ENCODE data around the gene BLVRA. TPM values are rescaled to one million over a fixed set of nuclear protein-coding genes. Genes with fewer than 3 reads are reported as not detected.
A peak's percentile ranks its signal among the peaks of the same experiment; 100 is the strongest.
"Not testable (repeated sequence)": the region's sequence is repeated elsewhere in the genome, so short reads cannot be mapped to it uniquely, and the experiment has no call there.

Gene BLVRA
- total RNA-seq, 3 donors from 2014 or later (not counting 1 experiment from before 2014, with no cell fraction given) = 19.8 to 25.6 (median 20.9) TPM

DNA sequence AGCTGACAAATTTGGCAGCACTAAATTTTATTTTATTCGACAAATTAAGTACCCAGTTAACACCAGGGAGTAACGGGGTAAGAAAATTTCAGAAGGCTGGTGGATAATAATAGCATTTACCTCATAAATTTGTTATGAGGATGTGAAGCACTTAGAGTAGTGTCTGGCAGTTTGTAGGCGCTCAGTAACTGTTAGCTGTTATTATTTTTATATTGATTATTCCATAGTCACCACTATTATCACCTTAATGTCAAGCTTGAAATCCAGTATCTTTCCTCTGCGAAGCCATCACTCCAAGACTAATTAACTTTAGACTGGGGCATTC is 28.6 kb upstream of the BLVRA start:
- Mint-ChIP-seq H3K4me3 (peak overlapping the region; percentile 94), H3K9me3 (no peaks in the 10 kb centered on the region), H3K27me3 (ENCODE audit: low read depth in 2 of 2) (peaks cover 0 to 4% of the 10 kb centered on the region in 2 donors), H3K36me3 (no peaks in the 10 kb centered on the region), H3K27ac (peak overlapping the region; percentile 89 to 90), H3K4me1 (peaks cover 24 to 28% of the 10 kb centered on the region in 2 donors)
- WGBS (ENCODE audit: insufficient coverage) = no CpG with 5 or more reads among the region's 4 CpGs
- intact Hi-C loops (cut with micrococcal nuclease) = loop anchor here (2.0 kb wide), 1 partner anchor 109 kb away; no protein-coding TSS in a partner anchor
- Histone ChIP-seq H3K9me3 (ENCODE audit: control insufficient read depth, insufficient read depth, low read length) (no peaks in the 10 kb centered on the region), H3K27me3 (ENCODE audit: control insufficient read depth, insufficient read depth, low read length) (no peaks in the 10 kb centered on the region), H3K4me3 (ENCODE audit: low read length) (peak overlapping the region; percentile 84), H3K36me3 (ENCODE audit: control insufficient read depth, insufficient read depth, low read length) (no peaks in the 10 kb centered on the region), H3K27ac (ENCODE audit: low read length) (peak overlapping the region; percentile 67), H3K4me1 (ENCODE audit: control insufficient read depth, insufficient read depth, low read length) (peaks cover 6% of the 10 kb centered on the region)
- DNase-seq (no peak), ATAC-seq (no peak)
- TF ChIP-seq, protein P1, sequence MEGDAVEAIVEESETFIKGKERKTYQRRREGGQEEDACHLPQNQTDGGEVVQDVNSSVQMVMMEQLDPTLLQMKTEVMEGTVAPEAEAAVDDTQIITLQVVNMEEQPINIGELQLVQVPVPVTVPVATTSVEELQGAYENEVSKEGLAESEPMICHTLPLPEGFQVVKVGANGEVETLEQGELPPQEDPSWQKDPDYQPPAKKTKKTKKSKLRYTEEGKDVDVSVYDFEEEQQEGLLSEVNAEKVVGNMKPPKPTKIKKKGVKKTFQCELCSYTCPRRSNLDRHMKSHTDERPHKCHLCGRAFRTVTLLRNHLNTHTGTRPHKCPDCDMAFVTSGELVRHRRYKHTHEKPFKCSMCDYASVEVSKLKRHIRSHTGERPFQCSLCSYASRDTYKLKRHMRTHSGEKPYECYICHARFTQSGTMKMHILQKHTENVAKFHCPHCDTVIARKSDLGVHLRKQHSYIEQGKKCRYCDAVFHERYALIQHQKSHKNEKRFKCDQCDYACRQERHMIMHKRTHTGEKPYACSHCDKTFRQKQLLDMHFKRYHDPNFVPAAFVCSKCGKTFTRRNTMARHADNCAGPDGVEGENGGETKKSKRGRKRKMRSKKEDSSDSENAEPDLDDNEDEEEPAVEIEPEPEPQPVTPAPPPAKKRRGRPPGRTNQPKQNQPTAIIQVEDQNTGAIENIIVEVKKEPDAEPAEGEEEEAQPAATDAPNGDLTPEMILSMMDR (IDR thresholded peaks at IDR 0.05) = no peak

DNA sequence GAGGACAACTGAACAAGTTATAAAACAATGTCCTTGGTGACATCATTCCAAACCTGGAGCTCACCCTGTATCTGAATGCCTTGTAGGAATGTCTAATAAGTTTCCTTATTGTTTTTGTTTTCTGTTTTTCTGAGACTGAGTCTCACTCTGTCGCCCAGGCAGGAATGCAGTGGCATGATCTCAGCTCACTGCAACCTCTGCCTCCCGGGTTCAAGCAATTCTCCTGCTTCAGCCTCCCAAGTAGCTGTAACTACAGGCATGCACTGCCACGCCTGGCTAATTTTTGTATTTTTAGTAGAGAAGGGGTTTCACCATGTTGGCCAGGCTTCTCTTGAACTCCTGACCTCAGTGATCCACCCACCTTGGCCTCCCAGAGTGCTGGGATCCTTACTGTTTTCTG is 27.0 kb upstream of the BLVRA start:
- ATAC-seq; H3K9me3 Mint-ChIP-seq; H3K4me3 ChIP-seq (ENCODE audit: low read length); H3K27ac Mint-ChIP-seq; H3K27me3 Mint-ChIP-seq (ENCODE audit: low read depth in 2 of 2); H3K36me3 ChIP-seq (ENCODE audit: control insufficient read depth, insufficient read depth, low read length); H3K27me3 ChIP-seq (ENCODE audit: control insufficient read depth, insufficient read depth, low read length); DNase-seq; H3K27ac ChIP-seq (ENCODE audit: low read length); H3K4me1 ChIP-seq (ENCODE audit: control insufficient read depth, insufficient read depth, low read length); H3K9me3 ChIP-seq (ENCODE audit: control insufficient read depth, insufficient read depth, low read length); H3K4me3 Mint-ChIP-seq; H3K36me3 Mint-ChIP-seq; intact Hi-C loops (cut with micrococcal nuclease): not testable (repeated sequence)
- 81% methylated on average over 3 of the region's 3 CpGs for WGBS (ENCODE audit: insufficient coverage)
- H3K4me1 Mint-ChIP-seq = peaks cover 23 to 24% of the 10 kb centered on the region in 2 donors

DNA sequence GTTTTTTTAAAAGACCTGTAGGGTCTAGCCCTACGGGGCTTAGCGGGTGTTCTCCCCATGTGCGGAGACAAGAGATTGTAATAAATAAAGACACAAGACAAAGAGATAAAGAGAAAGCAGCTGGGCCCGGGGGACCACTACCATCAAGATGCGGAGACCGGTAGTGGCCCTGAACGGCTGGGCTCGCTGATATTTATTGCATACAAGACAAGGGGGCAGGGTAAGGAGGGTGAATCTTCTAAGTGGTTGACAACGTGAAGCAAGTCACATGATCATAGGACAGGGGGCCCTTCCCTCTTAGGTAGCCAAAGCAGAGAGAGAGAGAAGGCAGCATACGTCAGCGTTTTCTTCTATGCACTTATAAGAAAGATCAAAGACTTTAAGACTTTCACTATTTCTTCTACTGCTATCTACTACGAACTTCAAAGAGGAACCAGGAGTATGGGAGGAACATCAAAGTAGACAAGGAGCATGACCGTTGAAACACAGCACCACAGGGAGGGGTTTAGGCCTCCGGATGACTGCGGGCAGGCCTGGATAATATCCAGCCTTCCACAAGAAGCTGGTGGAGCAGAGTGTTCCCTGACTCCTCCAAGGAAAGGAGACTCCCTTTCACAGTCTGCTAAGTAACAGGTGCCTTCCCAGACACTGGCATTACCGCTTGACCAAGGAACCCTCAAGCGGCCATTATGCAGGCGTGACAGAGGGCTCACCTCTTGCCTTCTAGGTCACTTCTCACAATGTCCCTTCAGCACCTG is 23.7 kb upstream of the BLVRA start:
- 85% methylated on average over 12 of the region's 18 CpGs for WGBS (ENCODE audit: insufficient coverage)
- DNase-seq; H3K9me3 Mint-ChIP-seq; H3K4me3 Mint-ChIP-seq; H3K4me1 Mint-ChIP-seq; H3K4me3 ChIP-seq (ENCODE audit: low read length); H3K36me3 Mint-ChIP-seq; H3K27ac Mint-ChIP-seq; H3K4me1 ChIP-seq (ENCODE audit: control insufficient read depth, insufficient read depth, low read length); H3K9me3 ChIP-seq (ENCODE audit: control insufficient read depth, insufficient read depth, low read length); intact Hi-C loops (cut with micrococcal nuclease); H3K27ac ChIP-seq (ENCODE audit: low read length); H3K27me3 ChIP-seq (ENCODE audit: control insufficient read depth, insufficient read depth, low read length); ATAC-seq; H3K27me3 Mint-ChIP-seq (ENCODE audit: low read depth in 2 of 2); H3K36me3 ChIP-seq (ENCODE audit: control insufficient read depth, insufficient read depth, low read length): not testable (repeated sequence)

DNA sequence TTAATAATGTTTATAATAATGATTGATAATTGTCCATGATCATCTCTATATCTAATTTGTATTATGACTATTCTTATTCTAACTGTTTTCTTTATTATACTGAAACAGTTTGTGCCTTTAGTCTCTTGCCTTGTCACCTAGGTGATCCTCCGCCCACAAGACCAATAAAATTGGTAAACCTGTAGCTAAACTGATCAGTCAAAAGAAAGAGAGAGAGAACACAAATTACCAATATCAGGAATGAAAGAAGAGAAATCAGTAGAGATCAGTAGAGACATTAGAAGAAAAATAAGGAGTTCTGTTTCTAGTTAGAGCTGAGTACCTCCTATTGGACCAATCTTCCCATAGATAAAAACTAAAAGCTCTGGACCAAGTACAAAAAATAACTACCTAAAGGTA is 23.1 kb upstream of the BLVRA start:
- no peak for ATAC-seq

More for the DNA sequence above, 23.1 kb upstream of the BLVRA start:
- no peaks in the 10 kb centered on the region for H3K36me3 Mint-ChIP-seq
- H3K27me3 Mint-ChIP-seq (ENCODE audit: low read depth in 2 of 2) = peaks cover 0 to 4% of the 10 kb centered on the region in 2 donors
- no peaks in the 10 kb centered on the region for H3K9me3 Mint-ChIP-seq
- Histone ChIP-seq H3K27ac (ENCODE audit: low read length) (no peak overlapping the region), H3K27me3 (ENCODE audit: control insufficient read depth, insufficient read depth, low read length) (no peaks in the 10 kb centered on the region), H3K36me3 (ENCODE audit: control insufficient read depth, insufficient read depth, low read length) (no peaks in the 10 kb centered on the region), H3K4me1 (ENCODE audit: control insufficient read depth, insufficient read depth, low read length) (no peaks in the 10 kb centered on the region), H3K4me3 (ENCODE audit: low read length) (no peak overlapping the region), H3K9me3 (ENCODE audit: control insufficient read depth, insufficient read depth, low read length) (no peaks in the 10 kb centered on the region)
- DNase-seq = no peak
- no peak overlapping the region for H3K27ac Mint-ChIP-seq
- intact Hi-C loops (cut with micrococcal nuclease) = no loop called here
- no CpG with 5 or more reads among the region's 1 CpG for WGBS (ENCODE audit: insufficient coverage)
- TF ChIP-seq, protein P1 (IDR thresholded peaks at IDR 0.05) = no peak
- H3K4me1 Mint-ChIP-seq = peaks cover 0 to 8% of the 10 kb centered on the region in 2 donors
- H3K4me3 Mint-ChIP-seq = no peak overlapping the region
